H9 (cell line): Measurements from ENCODE around the gene ADSL. TPM values are rescaled to one million over a fixed set of nuclear protein-coding genes. Genes with fewer than 3 reads are reported as not detected.

ENCODE experiments used
- DNase-seq: peaks from one replicate; pipeline ENCODE4 v3.0.0-alpha.2; 2017
- H2AFZ ChIP-seq: one replicate; pipeline ENCODE4 v1.6.1; 2013; ENCODE audit warnings: mild to moderate bottlenecking, low read length, control low read depth, moderate library complexity
- H2AK5ac ChIP-seq: 2 replicates; pipeline ENCODE4 v1.6.1; 2013; ENCODE audit warnings: low read length, control low read depth, mixed read lengths; ENCODE audit not compliant: insufficient read length
- H2BK120ac ChIP-seq: one replicate; pipeline ENCODE4 v1.6.1; 2013; ENCODE audit warnings: low read depth, mild to moderate bottlenecking, low read length, control low read depth, inconsistent platforms; ENCODE audit not compliant: poor library complexity, severe bottlenecking
- H2BK12ac ChIP-seq: 2 replicates; pipeline ENCODE4 v1.6.1; 2013; ENCODE audit warnings: low read length, control low read depth, mixed read lengths, low read depth; ENCODE audit not compliant: insufficient read length
- H2BK15ac ChIP-seq: 2 replicates; pipeline ENCODE4 v1.6.1; 2013; ENCODE audit warnings: low read depth, low read length, control low read depth
- H2BK20ac ChIP-seq: one replicate; pipeline ENCODE4 v1.6.1; 2013; ENCODE audit warnings: low read depth, mild to moderate bottlenecking, low read length, control low read depth, inconsistent platforms; ENCODE audit not compliant: poor library complexity, severe bottlenecking
- H2BK5ac ChIP-seq: 2 replicates; pipeline ENCODE4 v1.6.1; 2013; ENCODE audit warnings: low read length, control low read depth, mixed read lengths; ENCODE audit not compliant: insufficient read length
- H3K14ac ChIP-seq: 2 replicates; pipeline ENCODE4 v1.6.1; 2013; ENCODE audit warnings: low read length, control low read depth; ENCODE audit not compliant: insufficient read depth
- H3K18ac ChIP-seq: 2 replicates; pipeline ENCODE4 v1.6.1; 2013; ENCODE audit warnings: low read depth, mild to moderate bottlenecking, mixed read lengths, low read length, control low read depth; ENCODE audit not compliant: insufficient read length
- H3K23ac ChIP-seq: 2 replicates; pipeline ENCODE4 v1.6.1; 2013; ENCODE audit warnings: low read length, control low read depth, mixed read lengths, low read depth; ENCODE audit not compliant: insufficient read length
- H3K23me2 ChIP-seq: 2 replicates; pipeline ENCODE4 v1.6.1; 2013; ENCODE audit warnings: low read depth, mild to moderate bottlenecking, mixed read lengths, low read length, control low read depth; ENCODE audit not compliant: insufficient read length, poor library complexity, severe bottlenecking
- H3K27ac ChIP-seq: 2 replicates; pipeline ENCODE4 v1.5.1; 2013; ENCODE audit warnings: low read length, control low read depth, mixed read lengths, low read depth; ENCODE audit not compliant: insufficient read length
- H3K27me3 ChIP-seq: 2 replicates; pipeline ENCODE4 v1.6.1; 2013; ENCODE audit warnings: low read length, control low read depth, inconsistent platforms; ENCODE audit not compliant: insufficient read depth
- H3K4ac ChIP-seq: 2 replicates; pipeline ENCODE4 v1.6.1; 2013; ENCODE audit warnings: low read depth, mild to moderate bottlenecking, control low read depth, inconsistent platforms, low read length, moderate library complexity
- H3K4me1 ChIP-seq: 2 replicates; pipeline ENCODE4 v1.6.1; 2013; ENCODE audit warnings: low read length, control low read depth, inconsistent platforms; ENCODE audit not compliant: insufficient read depth
- H3K4me2 ChIP-seq: 2 replicates; pipeline ENCODE4 v1.6.1; 2013; ENCODE audit warnings: low read length, control low read depth, mixed read lengths; ENCODE audit not compliant: insufficient read length, insufficient read depth
- H3K56ac ChIP-seq: 2 replicates; pipeline ENCODE4 v1.6.1; 2013; ENCODE audit warnings: low read depth, mild to moderate bottlenecking, mixed read lengths, low read length, control low read depth; ENCODE audit not compliant: insufficient read length
- H3K79me1 ChIP-seq: 2 replicates; pipeline ENCODE4 v1.6.1; 2013; ENCODE audit warnings: low read depth, mild to moderate bottlenecking, moderate library complexity, low read length, control low read depth, inconsistent platforms; ENCODE audit not compliant: insufficient read depth, poor library complexity, severe bottlenecking
- H3K79me2 ChIP-seq: 2 replicates; pipeline ENCODE4 v1.6.1; 2013; ENCODE audit warnings: low read length, control low read depth, inconsistent platforms; ENCODE audit not compliant: insufficient read depth
- H3K9ac ChIP-seq: 2 replicates; pipeline ENCODE4 v1.6.1; 2013; ENCODE audit warnings: low read length, control low read depth, mixed read lengths; ENCODE audit not compliant: insufficient read length; ENCODE audit errors: extremely low read depth
- H3K9me3 ChIP-seq: one replicate; pipeline ENCODE4 v1.6.1; 2013; ENCODE audit warnings: low read depth, low read length, inconsistent platforms; ENCODE audit not compliant: control insufficient read depth
- H3T11ph ChIP-seq: one replicate; pipeline ENCODE4 v1.6.1; 2013; ENCODE audit warnings: mild to moderate bottlenecking, low read length, control low read depth, inconsistent platforms
- H4K20me1 ChIP-seq: one replicate; pipeline ENCODE4 v1.6.1; 2013; ENCODE audit not compliant: control insufficient read depth, insufficient read length, insufficient read depth
- H4K5ac ChIP-seq: 2 replicates; pipeline ENCODE4 v1.6.1; 2013; ENCODE audit warnings: low read depth, mild to moderate bottlenecking, mixed read lengths, low read length, control low read depth; ENCODE audit not compliant: insufficient read length
- H4K8ac ChIP-seq: replicated peaks from 2 replicates; pipeline ENCODE4 v1.6.1; 2013; ENCODE audit warnings: low read length, control low read depth, mixed read lengths, low read depth; ENCODE audit not compliant: insufficient read length
- H4K91ac ChIP-seq: 2 replicates; pipeline ENCODE4 v1.6.1; 2013; ENCODE audit warnings: low read depth, mild to moderate bottlenecking, moderate library complexity, mixed read lengths, low read length, control low read depth; ENCODE audit not compliant: insufficient read length
- H3K27ac Mint-ChIP-seq, 3 experiments: 2 replicates in 2 of 3; 3 replicates in 1 of 3; pipeline ENCODE4 v1.8.0; 2020 to 2021; ENCODE audit warnings: mixed read lengths in 3 of 3, mild to moderate bottlenecking in 1 of 3, moderate library complexity in 1 of 3
- H3K27me3 Mint-ChIP-seq: 2 replicates; pipeline ENCODE4 v1.8.0; 2021; ENCODE audit warnings: low read depth, mild to moderate bottlenecking, moderate library complexity, mixed read lengths
- H3K36me3 Mint-ChIP-seq, 3 experiments: 2 replicates in 2 of 3; 3 replicates in 1 of 3; pipeline ENCODE4 v1.8.0; 2020 to 2021; ENCODE audit warnings: low read depth in 3 of 3, mixed read lengths in 3 of 3; ENCODE audit not compliant: insufficient read depth in 1 of 3
- H3K4me1 Mint-ChIP-seq, 2 experiments: 2 replicates each; pipeline ENCODE4 v1.8.0; 2020; ENCODE audit warnings: mixed read lengths in 2 of 2
- H3K4me3 Mint-ChIP-seq, 2 experiments: 2 replicates in 1 of 2; 3 replicates in 1 of 2; pipeline ENCODE4 v1.8.0; 2020 to 2021; ENCODE audit warnings: mild to moderate bottlenecking in 2 of 2, mixed read lengths in 2 of 2, moderate library complexity in 1 of 2
- H3K9me3 Mint-ChIP-seq, 2 experiments: 2 replicates in 1 of 2; 3 replicates in 1 of 2; pipeline ENCODE4 v1.8.0; 2020; ENCODE audit warnings: mild to moderate bottlenecking in 2 of 2, mixed read lengths in 2 of 2, moderate library complexity in 1 of 2
- WGBS: extraction: QIAGEN DNeasy Blood & Tissue Kit; methylation state at CpG from one replicate; pipeline ENCODE4 v1.1.7; 2013; ENCODE audit warnings: missing lambda C conversion rate, low lambda C conversion rate, mixed read lengths; ENCODE audit not compliant: insufficient read length; ENCODE audit errors: extremely low coverage; 5-methylcytosine and 5-hydroxymethylcytosine counted together
- total RNA-seq: library from RNA; stranded (reverse); gene quantifications from 2 replicates; pipeline ENCODE4 v1.2.1, GENCODE V29; 2021
- TF ChIP-seq, protein P1 (sequence below): fragments of 200-600 bp; sonication (generic); conservative IDR thresholded peaks from 3 replicates; pipeline ENCODE4 v1.8.0; 2021; ENCODE audit warnings: antibody characterized with exemption, mild to moderate bottlenecking

ADSL gene
- total RNA-seq, 1 experiment from 2014 or later = 175 TPM

DNA sequence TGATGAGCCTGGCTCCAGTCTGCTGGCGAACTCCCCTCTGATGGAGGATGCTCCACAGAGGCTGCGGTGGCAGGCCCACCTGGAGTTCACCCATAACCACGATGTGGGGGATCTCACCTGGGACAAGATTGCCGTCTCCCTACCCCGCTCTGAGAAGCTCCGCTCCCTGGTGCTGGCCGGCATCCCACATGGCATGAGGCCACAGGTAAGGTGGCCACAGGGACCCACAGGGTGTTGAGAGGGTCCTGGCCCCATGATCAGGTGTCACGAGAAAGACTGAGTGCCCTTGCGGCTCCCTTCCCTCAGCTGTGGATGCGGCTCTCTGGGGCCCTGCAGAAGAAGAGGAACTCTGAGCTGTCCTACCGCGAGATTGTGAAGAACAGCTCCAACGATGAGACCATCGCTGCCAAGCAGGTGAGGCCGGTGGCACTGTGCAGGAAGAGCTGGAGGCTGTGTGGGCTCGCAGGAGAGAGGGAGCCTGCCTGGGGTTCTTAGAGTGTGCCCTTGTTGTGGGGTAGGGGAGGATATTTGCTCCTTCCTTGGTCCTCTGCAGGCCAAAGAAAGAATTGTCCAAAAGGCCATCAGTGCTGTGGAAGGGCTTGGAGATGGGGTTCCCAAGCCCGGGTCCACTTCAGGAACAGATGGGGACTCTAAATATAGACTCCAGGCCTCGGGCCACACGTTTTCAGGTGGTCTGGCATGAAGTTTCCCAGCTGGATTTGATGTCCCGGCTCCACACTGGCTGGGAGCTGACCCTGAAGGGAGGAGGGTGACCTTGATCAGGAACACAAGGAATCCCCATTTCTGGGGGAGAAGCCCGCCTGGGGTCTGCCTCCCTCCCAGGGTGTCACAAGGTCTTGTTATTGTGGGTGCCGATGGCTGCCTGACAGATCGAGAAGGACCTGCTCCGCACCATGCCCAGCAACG lies 58.2 kb downstream of the ADSL start:
- Histone ChIP-seq H3K4ac (no peak overlapping the region), H3K18ac (no peak overlapping the region), H4K91ac (no peak overlapping the region), H3T11ph (no peak overlapping the region), H3K23me2 (no peaks in the 10 kb centered on the region), H3K27ac (no peak overlapping the region), H2BK120ac (no peak overlapping the region), H2BK20ac (no peak overlapping the region), H3K14ac (no peak overlapping the region), H3K4me1 (no peaks in the 10 kb centered on the region), H4K20me1 (peaks cover 2% of the 10 kb centered on the region), H3K9ac (no peak overlapping the region), H4K8ac (no peak overlapping the region), H2AK5ac (no peak overlapping the region), H2AFZ (no peak overlapping the region), H3K4me2 (no peak overlapping the region), H2BK12ac (no peak overlapping the region), H4K5ac (no peak overlapping the region), H3K56ac (no peak overlapping the region), H2BK5ac (no peak overlapping the region), H3K79me2 (no peaks in the 10 kb centered on the region), H2BK15ac (no peak overlapping the region), H3K27me3 (no peaks in the 10 kb centered on the region), H3K79me1 (no peaks in the 10 kb centered on the region), H3K9me3 (no peaks in the 10 kb centered on the region), H3K23ac (no peak overlapping the region)
- H3K9me3 Mint-ChIP-seq = no peaks in the 10 kb centered on the region
- peak overlapping the region in 1 of 3 experiments; percentile 86; a peak in 1 of 7 replicates for H3K27ac Mint-ChIP-seq
- no peak overlapping the region for H3K4me3 Mint-ChIP-seq
- H3K36me3 Mint-ChIP-seq = peaks cover 24 to 68% (median 63%) of the 10 kb centered on the region in 3 experiments
- DNase-seq = no peak
- WGBS = no CpG with 5 or more reads among the region's 25 CpGs
- TF ChIP-seq, protein P1, sequence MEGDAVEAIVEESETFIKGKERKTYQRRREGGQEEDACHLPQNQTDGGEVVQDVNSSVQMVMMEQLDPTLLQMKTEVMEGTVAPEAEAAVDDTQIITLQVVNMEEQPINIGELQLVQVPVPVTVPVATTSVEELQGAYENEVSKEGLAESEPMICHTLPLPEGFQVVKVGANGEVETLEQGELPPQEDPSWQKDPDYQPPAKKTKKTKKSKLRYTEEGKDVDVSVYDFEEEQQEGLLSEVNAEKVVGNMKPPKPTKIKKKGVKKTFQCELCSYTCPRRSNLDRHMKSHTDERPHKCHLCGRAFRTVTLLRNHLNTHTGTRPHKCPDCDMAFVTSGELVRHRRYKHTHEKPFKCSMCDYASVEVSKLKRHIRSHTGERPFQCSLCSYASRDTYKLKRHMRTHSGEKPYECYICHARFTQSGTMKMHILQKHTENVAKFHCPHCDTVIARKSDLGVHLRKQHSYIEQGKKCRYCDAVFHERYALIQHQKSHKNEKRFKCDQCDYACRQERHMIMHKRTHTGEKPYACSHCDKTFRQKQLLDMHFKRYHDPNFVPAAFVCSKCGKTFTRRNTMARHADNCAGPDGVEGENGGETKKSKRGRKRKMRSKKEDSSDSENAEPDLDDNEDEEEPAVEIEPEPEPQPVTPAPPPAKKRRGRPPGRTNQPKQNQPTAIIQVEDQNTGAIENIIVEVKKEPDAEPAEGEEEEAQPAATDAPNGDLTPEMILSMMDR = no peak
- H3K4me1 Mint-ChIP-seq = 0 out of 4 replicates have a peak, but pooled peaks cover 0 to 1% of the 10 kb centered on the region in 2 experiments
- no peaks in the 10 kb centered on the region; the same call in 1 of the 2 replicates for H3K27me3 Mint-ChIP-seq
